Anterior cingulate cortex (tissue), 58 donors: ENCODE data around the gene SFXN3.
A peak's percentile ranks its signal among the peaks of the same experiment; 100 is the strongest.

Experiments
- DNase-seq, 58 donors: peaks; one replicate each; lab custom pipeline; 2025; lab: John Stamatoyannopoulos, UW

Gene SFXN3

DNA sequence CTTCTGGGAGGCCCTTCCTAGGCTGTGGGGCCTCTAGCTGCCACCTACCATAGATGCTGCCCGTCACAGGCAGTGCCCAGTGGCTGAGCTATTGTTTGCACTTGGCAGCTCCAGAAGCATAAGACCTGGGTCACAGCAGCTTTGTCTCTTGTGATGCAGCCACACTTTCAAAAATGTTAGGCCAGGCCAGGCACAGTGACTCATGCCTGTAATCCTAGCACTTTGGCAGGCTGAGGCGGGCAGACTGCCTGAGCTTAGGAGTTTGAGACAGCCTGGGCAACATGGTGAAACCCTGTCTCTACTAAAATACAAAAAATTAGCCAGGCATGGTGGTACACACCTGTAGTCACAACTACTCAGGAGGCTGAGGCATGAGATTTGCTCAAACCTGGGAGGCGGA, 21.3 kb downstream of the SFXN3 start:
- peak in 6 of 58 donors; percentile 9 to 64 (median 18) for DNase-seq

DNA sequence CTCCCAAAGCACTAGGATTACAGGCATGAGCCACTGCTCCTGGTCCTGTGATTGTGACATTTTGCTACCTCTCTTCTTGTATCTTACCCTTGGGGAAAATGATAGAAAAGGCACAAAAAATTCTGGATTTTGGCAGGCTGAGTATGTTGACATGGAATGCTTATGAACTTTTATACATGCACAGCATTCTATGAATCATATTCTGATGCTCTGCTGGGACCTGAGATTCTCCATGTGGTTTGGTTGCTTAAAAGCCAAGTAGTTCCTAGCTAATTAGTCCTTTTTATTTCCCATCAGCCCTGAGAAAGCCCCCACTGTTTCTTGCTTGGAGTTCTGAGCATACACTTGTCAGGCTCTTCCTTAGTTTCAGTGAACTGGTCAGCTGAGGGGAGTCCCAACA, 22.5 kb downstream of the SFXN3 start:
- no peak for DNase-seq

DNA sequence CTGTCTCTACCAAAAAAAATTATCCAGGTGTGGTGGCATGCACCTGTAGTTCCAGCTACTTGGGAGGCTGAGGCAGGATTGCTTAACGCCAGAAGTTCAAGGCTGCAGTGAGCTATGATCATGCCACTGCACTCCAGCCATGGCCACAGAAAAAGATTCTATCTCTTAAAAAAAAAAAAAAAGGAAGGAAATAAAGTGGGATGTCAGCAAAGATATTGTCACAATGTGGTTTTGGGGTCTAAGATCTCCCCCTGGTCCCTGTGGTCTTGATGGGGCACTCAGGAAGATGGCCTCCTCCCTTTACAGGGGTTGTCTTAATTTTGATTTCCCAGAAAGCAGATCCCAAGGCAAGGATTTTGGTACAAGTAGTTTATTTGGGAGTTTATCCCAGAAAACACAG, 23.3 kb downstream of the SFXN3 start:
- DNase-seq = no peak

DNA sequence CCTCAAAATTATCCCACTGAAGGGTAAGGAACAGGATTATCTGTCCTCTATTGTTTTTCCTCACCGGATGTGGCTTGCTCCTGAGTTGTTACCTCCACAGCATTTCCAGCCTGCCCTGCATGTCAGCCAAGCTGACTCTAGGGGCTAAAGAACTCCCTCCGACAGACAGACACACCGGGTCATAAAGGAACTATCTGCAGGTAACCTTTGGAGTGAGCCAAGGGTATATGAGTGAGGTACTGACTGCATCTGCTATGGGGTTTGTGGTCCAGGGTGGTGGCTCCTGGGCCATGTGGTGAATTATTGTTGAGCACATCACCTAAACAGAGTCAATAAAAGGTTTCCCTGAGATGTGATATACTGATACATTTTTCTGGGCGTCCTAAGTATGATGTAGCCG, 23.8 kb downstream of the SFXN3 start:
- DNase-seq = no peak

DNA sequence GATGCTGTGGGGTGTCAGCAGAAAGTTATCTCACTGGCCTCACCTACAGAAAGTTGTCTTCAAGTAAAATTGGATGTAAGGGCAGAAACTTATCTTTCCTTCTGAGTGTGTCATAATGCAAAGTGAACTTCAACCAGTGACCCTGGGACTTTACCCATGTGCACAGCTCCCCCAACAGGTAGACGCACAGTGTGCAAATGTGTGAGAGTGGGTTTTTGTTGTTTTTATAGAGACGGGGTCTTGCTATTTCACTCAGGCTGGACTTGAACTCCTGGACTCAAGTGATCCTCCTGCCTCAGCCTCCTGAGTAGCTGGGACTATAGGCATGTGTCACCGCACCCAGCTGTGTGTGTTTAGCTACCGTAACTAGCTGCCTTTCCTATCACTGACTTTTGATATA, 24.4 kb downstream of the SFXN3 start:
- no peak for DNase-seq

DNA sequence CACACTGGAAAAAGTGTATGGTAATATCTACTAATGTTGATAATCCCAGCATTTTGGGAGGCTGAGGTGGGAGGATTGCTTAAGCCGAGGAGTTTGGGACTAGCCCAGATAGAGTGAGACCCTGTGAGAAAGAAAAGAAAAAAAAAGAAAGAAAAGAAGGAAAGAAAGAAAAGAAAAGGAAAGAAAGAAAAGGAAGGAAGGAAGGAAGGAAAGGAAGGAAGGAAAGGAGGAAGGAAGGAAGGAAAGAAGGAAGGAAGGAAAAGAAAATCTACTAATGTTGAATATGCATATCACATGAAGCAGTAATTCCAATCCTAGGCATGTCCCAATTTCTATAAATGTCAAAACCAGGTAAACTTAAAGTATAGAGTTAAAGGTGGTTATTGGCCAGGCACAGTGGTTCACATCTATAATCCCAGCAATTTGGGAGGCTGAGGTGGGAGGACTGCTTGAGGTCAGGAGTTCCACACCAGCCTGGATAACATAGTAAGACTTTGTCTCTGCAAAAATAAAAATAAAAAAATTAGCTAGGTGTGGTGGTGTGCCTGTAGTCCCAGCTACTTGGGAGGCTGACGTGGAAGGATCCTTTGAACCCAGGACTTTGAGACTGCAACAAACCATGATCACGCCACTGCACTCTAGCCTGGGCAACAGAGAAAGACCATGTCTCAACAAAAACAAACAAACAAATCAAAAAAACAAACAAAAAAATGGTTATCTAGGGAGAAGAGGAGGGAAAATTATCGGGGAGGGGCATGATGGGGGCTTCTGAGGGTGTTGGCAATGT, 25.5 kb downstream of the SFXN3 start:
- DNase-seq = no peak

DNA sequence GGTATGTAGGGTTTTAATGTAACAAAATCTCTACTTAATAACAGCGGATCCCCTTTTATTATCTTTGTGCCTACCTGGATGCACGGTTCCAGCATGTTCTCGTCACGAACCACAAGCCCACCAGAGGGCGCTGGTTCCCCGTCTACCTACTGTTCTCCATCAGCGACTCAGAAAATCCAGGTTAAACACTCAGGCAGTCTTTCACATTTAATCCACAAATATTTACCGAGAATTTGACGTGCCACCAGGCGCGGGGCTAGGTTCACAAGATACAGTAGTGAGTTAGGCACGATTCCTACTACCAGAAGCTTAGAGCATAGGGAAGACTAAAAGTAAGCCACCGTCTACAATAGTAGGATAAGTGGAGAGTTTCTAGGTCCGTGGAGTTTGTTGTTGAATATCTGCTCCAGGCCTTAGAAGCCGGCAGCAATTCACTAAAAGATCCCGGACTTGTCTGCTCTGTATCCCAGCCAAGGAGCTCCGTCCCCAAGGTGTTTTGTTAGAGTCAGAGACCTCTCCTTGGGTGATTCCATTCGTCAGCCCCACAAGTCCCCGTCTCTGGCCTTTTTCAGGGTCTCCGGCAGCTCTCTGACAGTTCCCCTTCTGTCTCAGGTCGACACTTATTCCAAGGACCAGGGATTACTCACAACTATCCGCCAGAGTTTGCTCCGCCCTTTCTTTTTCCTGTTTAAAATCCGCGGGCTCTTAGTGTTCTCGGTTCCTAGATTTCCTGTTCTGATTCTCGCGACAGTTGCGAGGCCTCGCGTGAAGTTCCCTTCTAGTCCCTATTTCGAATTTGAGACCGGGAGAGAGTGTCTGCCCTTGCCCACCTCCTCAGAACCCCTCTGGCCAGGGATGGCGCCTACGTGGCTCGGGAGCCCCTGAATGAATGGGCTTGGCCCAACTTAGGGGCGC, 29.3 kb downstream of the SFXN3 start:
- peak in 56 of 58 donors; percentile 12 to 97 (median 82) for DNase-seq

DNA sequence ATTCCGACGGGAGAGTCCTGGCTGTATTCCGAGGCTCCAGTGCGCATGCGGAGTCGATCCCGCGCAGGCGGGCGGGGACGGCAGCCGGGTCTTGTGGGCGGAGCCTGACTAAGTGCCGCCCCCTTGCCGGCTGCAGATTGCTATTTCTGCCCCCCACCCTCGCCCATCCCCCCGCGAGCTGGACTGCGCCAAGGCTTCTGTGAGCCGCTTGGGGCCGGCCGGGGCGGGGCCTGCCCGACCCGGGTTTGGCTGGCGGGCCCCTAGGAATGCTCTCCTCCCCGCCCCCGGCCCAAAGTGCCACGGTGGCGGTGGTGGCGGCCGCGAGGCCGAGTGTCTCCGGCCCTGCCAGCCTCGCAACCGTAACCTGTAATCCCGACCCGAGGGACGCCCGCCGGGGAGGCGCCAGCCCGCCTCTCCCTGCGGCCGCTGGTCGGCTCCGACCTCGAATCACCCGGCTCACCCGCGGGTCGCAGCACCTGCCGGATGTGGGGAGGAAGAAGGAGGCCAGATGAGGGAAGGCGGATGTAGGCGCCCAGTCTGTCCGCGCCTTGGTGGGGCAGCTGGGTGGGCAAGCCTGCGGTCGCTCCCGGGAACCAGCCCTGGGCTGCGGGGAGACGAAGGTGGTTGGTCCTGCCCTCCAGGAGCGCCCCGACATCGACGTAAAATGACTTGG, 30.1 kb downstream of the SFXN3 start:
- peak in 48 of 58 donors; percentile 53 to 95 (median 88) for DNase-seq

DNA sequence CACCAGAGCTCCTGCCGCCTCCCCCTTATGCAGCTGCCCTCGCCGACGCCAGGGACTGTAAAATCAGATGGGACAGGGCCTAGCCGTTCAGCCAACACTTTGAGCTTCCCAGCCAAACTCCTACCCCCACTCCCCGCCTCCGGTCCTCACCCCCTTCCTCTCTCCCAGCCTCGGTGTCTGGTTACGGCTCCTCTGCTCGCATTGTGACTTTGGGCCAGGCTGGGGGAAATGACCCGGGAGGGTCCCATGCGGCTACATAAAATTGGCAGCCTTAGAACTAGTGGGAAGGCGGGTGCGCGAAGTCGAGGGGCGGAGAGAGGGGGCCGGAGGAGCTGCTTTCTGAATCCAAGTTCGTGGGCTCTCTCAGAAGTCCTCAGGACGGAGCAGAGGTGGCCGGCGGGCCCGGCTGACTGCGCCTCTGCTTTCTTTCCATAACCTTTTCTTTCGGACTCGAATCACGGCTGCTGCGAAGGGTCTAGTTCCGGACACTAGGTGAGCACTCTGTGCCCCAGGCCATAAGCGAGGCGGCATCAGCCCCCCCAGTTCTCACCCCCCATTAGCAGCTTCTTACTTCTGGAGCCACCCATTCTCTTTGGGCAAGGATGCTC, 30.7 kb downstream of the SFXN3 start, which contains the start of gene KAZALD1:
TSS of gene KAZALD1 (plus strand) at position 366 of the 608 bp plus-strand sequence. CDS start 604 bp downstream, outside the sequence.
- DNase-seq = peak in 1 of 58 donors; percentile 37

DNA sequence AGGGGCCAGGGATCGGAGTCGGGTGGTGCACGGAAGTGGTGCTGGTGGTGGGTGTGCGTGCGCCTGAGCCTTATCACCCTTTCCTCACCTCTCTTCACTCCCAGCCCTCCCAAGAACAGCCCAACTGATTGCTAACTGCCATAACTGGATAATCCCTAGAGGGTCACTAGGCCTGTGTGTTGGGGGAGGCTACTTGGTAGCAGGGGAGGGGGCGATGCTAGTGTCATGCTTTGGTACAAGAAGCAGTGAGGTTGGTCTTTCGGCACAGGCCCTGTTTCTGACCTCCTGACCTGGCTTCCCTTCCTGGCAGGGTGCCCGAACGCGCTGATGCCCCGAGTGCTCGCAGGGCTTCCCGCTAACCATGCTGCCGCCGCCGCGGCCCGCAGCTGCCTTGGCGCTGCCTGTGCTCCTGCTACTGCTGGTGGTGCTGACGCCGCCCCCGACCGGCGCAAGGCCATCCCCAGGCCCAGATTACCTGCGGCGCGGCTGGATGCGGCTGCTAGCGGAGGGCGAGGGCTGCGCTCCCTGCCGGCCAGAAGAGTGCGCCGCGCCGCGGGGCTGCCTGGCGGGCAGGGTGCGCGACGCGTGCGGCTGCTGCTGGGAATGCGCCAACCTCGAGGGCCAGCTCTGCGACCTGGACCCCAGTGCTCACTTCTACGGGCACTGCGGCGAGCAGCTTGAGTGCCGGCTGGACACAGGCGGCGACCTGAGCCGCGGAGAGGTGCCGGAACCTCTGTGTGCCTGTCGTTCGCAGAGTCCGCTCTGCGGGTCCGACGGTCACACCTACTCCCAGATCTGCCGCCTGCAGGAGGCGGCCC, 31.4 kb downstream of the SFXN3 start:
- DNase-seq = peak in 5 of 58 donors; percentile 7 to 20 (median 11)

DNA sequence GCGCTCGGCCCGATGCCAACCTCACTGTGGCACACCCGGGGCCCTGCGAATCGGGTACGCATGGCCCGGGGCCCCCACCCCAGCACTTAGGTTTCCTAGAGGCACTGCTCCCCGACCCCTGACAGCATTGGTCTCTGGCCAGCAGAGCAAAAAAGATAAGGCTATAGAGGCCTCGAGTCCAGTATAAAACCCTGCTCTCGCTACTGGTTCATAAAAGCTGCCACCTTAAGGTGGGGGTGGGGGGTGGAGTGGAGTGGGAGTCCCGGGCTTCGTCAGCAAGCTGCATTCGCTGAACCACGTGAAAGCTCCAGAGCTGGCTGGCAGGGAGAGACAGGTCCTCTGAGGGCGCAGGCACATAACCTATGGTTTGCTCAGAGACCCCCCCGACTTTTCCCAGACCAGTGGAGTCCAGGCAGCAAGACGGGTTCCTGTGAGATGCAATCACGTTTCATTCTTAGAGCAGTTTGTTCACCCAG, 32.1 kb downstream of the SFXN3 start:
- no peak for DNase-seq

DNA sequence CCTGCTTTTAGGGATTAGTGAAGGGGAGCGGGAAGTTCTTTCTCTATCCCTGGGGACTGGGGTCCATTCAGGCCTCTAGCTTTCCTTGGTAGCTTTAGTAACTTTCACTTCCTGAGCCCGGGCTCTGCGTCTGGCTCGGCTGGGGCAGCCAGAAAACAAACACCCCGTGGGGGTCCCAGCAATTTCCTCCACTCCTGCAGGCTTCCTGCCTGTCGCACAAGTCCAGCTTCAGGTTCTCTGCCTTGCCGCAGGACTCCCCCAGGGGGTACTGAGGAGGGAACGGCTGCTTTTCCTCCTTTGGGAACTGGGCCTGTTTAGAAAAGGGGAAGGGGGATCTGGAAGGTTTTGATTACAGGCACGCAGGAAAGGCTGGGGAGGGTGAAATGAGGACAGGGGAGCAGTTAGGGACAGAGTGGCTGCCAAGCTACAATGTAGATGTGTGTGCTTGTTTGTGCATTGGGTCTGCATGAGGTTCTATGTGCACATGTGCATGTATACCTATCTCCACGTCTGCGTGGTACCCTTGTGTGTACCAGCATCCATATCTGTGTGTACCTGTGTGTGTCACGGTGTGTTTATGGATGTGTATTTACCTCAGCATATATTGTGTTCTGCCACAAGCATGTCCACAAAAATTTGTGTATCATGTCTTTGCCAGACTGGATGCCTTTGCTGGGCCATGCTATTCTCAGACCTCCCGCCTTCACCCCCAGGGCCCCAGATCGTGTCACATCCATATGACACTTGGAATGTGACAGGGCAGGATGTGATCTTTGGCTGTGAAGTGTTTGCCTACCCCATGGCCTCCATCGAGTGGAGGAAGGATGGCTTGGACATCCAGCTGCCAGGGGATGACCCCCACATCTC, 32.7 kb downstream of the SFXN3 start:
- no peak for DNase-seq

DNA sequence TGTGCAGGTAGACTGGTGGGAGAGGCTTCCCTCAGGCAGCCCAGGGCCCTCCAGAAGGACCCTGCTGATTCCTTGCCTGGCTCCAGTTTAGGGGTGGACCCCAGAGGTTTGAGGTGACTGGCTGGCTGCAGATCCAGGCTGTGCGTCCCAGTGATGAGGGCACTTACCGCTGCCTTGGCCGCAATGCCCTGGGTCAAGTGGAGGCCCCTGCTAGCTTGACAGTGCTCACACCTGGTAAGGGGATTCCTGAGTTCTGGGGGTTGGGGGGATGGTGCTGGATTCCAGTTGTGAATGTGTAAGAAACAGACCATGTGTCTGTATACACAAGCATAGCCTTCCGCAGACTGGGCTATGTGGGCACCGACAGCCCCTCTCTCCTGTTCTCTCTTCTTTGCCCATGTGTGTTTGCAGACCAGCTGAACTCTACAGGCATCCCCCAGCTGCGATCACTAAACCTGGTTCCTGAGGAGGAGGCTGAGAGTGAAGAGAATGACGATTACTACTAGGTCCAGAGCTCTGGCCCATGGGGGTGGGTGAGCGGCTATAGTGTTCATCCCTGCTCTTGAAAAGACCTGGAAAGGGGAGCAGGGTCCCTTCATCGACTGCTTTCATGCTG, 33.5 kb downstream of the SFXN3 start:
- peak in 1 of 58 donors; percentile 4 for DNase-seq

DNA sequence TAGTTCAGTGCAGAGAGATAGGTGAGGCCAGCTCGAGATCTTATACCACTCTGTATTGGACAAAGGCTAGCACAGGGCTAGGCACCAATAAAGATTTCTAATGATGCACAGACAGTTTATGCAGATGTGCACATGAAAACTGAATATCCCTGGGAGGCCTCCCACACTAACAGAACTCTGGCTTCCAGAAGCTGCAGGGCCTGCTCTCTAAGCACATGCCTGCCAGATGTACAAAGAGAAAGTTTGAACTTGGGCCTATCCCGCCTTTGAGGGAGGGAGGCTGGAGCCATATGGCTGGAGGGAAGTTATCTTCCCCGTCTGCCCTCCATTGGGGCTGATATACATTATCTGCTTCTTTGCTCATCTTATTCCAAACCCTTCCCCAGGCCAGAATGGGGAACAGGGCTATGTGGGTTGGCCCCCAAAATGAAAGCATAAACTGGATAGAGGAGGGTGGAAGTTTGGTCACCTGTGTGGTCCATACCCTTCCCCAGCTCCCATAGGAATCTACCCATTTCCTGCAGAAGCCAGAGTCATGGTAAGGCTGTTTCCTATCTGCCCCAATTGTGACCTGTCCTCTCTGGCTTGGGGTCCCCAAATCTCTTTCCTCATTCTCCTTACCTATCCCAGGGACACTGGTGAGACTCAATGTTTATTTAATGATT, 34.6 kb downstream of the SFXN3 start:
- no peak for DNase-seq

DNA sequence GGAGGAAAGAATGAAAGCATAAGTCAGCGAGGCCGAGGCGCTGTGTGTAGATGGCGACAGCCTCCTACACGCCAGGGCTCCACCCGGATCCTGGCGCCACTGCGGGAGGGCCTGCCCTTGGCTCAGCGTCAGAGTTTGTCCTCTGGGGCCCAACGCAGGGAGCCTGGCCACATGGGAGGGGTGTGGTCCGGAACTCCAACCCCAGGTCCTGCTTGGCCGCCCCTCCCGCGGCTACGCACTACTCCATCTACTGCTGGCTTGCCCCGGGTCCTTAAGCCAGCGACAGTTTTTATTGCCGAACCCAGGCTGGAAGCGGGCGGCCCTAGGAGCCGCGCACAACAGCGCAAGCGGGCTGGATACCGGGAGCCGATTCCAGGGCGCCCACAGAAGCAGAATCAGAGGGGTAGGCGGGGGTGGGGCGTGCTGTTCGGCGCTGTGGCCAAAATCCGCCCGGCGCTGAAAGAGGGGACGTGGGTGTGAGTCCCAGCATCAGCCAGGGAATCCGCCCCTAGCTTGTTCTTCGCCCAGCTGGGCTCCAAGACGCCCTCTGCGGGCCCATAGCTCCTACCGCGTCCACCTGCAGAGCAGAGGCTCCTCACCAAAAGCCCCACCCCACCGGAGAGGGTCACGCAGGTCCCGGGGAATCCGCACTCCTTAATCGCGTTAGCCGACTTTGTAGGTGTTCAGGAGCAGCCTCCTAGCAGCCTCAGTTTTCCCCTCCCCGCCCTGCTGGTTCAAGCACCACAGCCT, 35.3 kb downstream of the SFXN3 start:
- peak in 24 of 58 donors; percentile 3 to 46 (median 18) for DNase-seq

DNA sequence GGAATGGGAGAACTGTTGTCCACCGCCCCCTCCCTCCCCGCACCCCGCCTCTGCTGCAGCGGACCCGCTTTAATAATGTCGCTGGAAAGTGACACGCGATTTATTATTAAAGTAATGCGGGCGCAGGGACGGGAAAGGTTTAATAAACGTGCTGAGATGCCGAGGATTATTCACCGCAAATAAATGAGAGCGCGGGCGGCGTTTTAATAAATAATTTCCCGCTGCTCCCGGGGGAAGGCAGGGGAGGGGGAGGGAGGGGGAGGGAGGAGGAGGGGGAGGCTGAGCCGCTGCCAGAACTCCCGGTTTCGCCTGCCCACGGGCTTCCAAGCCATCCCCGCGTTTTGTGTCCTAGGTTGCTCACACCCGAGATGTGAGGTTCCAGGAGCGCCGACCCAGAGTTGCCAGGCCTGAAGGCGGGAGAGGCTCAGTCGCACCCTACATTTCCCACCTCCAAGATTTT, 35.9 kb downstream of the SFXN3 start:
- DNase-seq = peak in 1 of 58 donors; percentile 15
